ENCODE data around the gene SCCPDH. TPM values are rescaled to one million over a fixed set of nuclear protein-coding genes. Genes with fewer than 3 reads are reported as not detected.
A peak's percentile ranks its signal among the peaks of the same experiment; 100 is the strongest.
"Not testable (repeated sequence)": the region's sequence is repeated elsewhere in the genome, so short reads cannot be mapped to it uniquely, and the experiment has no call there.

Gene SCCPDH
- total RNA-seq, 2 donors from 2014 or later: 21.4 to 23.1 TPM

DNA sequence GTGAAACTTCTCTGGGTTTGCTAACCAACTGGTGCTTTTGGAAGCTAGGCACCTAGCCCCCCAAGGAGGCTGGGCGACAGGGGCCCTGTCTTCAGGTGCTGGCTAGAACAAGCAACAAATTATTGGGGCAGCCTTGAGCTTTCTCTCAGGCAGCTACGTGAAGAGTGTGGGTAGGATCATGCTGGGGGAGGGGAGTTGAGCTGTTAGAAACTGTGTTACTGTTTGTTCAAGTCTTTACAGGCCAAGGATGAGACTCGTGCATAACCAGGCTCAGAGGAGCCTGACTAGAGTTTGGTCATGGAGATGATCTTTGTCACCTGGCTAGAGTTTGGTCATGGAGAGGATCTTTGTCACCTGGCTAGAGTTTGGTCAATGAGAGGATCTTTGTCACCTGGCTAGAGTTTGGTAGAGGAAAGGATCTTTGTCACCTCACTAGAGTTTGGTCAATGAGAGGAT is 12.6 kb upstream of the SCCPDH start:
- no peak overlapping the region for H3K4me3 ChIP-seq
- H3K36me3 ChIP-seq: no peaks in the 10 kb centered on the region
- TF ChIP-seq, protein P1, sequence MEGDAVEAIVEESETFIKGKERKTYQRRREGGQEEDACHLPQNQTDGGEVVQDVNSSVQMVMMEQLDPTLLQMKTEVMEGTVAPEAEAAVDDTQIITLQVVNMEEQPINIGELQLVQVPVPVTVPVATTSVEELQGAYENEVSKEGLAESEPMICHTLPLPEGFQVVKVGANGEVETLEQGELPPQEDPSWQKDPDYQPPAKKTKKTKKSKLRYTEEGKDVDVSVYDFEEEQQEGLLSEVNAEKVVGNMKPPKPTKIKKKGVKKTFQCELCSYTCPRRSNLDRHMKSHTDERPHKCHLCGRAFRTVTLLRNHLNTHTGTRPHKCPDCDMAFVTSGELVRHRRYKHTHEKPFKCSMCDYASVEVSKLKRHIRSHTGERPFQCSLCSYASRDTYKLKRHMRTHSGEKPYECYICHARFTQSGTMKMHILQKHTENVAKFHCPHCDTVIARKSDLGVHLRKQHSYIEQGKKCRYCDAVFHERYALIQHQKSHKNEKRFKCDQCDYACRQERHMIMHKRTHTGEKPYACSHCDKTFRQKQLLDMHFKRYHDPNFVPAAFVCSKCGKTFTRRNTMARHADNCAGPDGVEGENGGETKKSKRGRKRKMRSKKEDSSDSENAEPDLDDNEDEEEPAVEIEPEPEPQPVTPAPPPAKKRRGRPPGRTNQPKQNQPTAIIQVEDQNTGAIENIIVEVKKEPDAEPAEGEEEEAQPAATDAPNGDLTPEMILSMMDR (IDR thresholded peaks at IDR 0.05): no peak
- no peaks in the 10 kb centered on the region for H3K27me3 ChIP-seq
- no peak overlapping the region for H3K27ac ChIP-seq
- H3K4me1 ChIP-seq: no peaks in the 10 kb centered on the region
- no peaks in the 10 kb centered on the region for H3K9me3 ChIP-seq
- no peak for DNase-seq (ENCODE audit: low spot score)

DNA sequence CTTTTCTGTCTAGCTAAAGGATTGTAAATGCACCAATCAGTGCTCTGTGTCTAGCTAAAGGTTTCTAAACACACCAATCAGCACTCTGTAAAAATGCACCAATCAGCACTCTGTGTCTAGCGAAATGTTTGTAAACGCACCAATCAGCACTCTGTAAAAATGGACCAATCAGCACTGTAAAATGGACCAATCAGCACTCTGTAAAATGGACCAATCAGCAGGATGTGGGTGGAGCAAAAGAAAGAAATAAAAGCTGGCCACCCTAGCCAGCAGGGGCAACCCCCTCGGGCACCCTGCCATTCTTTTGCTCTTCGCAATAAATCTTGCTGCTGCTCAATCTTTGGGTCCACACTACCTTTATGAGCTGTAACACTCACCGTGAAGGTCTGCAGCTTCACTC is 11.8 kb upstream of the SCCPDH start:
- H3K27me3 ChIP-seq, H3K9me3 ChIP-seq, H3K27ac ChIP-seq: not testable (repeated sequence)

DNA sequence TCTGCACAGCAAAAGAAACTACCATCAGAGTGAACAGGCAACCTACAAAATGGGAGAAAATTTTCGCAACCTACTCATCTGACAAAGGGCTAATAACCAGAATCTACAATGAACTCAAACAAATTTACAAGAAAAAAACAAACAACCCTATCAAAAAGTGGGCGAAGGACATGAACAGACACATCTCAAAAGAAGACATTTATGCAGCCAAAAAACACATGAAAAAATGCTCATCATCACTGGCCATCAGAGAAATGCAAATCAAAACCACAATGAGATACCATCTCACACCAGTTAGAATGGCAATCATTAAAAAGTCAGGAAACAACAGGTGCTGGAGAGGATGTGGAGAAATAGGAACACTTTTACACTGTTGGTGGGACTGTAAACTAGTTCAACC is 4.8 kb upstream of the SCCPDH start:
- not testable (repeated sequence) for H3K4me1 ChIP-seq; H3K27me3 ChIP-seq; H3K4me3 ChIP-seq; H3K36me3 ChIP-seq; H3K27ac ChIP-seq; H3K9me3 ChIP-seq; DNase-seq (ENCODE audit: low spot score)

More for the DNA sequence above, 11.8 kb upstream of the SCCPDH start:
- H3K4me3 ChIP-seq; DNase-seq (ENCODE audit: low spot score); H3K36me3 ChIP-seq; H3K4me1 ChIP-seq: not testable (repeated sequence)

DNA sequence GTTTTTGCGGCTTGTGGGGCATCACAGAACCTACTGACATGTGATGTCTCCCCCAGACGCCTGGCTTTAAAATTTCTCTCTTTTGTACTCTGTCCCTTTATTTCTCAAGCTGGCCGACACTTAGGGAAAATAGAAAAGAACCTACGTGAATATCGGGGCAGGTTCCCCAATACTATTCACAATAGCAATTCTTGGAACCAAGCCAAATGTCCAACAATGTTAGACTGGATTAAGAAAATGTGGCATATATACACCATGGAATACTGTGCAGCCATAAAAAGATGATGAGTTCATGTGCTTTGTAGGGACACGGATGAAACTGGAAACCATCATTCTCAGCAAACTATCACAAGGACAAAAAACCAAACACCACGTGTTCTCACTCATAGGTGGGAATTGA is 3.4 kb upstream of the SCCPDH start:
- not testable (repeated sequence) for H3K9me3 ChIP-seq; H3K4me3 ChIP-seq; H3K27me3 ChIP-seq; DNase-seq (ENCODE audit: low spot score); H3K27ac ChIP-seq; H3K36me3 ChIP-seq
- H3K4me1 ChIP-seq: peaks cover 0 to 19% of the 10 kb centered on the region in 2 donors

DNA sequence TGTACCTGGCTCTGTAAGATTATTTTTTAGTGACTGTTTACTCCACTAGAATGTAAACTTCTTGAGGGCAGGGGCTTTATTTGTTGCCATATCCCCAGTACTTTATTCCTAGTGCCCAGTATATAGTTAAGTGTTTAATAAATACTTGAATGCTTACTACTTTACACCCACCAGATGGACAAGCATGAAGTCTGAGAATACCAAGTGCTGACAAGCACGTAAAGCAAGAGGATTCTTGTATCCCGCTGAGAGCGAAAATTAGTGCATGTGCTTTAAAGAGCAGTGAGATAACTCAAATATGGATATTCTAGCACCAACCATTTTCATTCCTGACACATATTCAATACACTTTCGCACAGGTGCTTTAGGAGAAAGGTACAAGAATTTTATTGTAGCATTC is 1.5 kb upstream of the SCCPDH start:
- H3K4me3 ChIP-seq: no peak overlapping the region
- H3K27ac ChIP-seq: no peak overlapping the region
- H3K36me3 ChIP-seq: peaks cover 2% of the 10 kb centered on the region
- TF ChIP-seq, protein P1 (IDR thresholded peaks at IDR 0.05): no peak
- H3K27me3 ChIP-seq: no peaks in the 10 kb centered on the region
- no peaks in the 10 kb centered on the region for H3K9me3 ChIP-seq
- peaks cover 0 to 25% of the 10 kb centered on the region in 2 donors for H3K4me1 ChIP-seq
- DNase-seq (ENCODE audit: low spot score): no peak

DNA sequence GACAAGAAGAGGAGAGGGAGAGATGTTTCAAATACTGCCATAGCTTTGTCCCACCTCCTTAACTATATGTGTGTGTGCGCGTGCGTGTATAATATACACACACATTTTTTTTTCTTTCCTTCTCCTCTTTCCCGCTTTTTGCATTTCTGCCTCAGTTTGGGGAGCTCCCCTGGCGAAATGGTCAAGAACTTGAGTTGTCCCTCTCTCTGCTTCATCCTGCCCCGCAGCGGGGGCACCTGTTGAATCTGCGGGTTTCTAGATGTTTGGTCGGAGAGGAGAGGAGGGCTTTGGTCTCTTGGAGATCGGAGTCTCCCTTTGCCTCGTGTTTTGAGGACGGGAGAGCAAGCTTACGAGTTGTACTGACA is 504 bp downstream of the SCCPDH start:
- no peak for DNase-seq (ENCODE audit: low spot score)
- Histone ChIP-seq H3K4me1 (peaks cover 0 to 25% of the 10 kb centered on the region in 2 donors), H3K4me3 (peak overlapping the region; percentile 63 to 77), H3K9me3 (no peaks in the 10 kb centered on the region), H3K27ac (peak overlapping the region; percentile 77 to 88), H3K36me3 (peaks cover 20% of the 10 kb centered on the region), H3K27me3 (no peaks in the 10 kb centered on the region)
- TF ChIP-seq, protein P1 (IDR thresholded peaks at IDR 0.05): no peak

DNA sequence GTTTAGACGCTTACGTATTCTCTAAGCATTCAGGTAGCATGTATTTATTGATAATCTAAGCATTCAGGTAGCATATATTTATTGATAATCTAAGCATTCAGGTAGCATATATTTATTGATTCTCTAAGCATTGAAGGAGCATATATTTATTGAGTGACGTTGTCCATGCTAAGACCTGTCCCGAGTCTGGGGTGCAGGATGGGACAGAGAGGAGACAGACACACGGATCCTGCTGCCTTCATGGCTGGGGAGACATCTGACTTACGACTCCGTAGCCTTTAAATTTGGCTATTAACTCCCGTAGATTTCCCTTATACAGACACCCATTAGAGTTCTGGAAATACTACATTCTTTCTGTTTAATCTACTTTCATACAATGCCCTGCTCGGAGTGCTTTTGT is 982 bp downstream of the SCCPDH start:
- TF ChIP-seq, protein P1 (IDR thresholded peaks at IDR 0.05): no peak
- Histone ChIP-seq H3K9me3 (no peaks in the 10 kb centered on the region), H3K4me1 (peaks cover 0 to 25% of the 10 kb centered on the region in 2 donors), H3K36me3 (peaks cover 25% of the 10 kb centered on the region), H3K4me3 (peak overlapping the region; percentile 63 to 77), H3K27me3 (no peaks in the 10 kb centered on the region), H3K27ac (peak overlapping the region; percentile 77 to 88)
- no peak for DNase-seq (ENCODE audit: low spot score)
